GM23248 (cell line): ENCODE measurements around the gene ABCA1.

Experiments used
- EZH2 ChIP-seq: fragments of 200-600 bp; sonication (generic); IDR thresholded peaks from 2 replicates; pipeline ENCODE4 v1.6.1; 2018; ENCODE audit warnings: antibody characterized with exemption, mild to moderate bottlenecking; ENCODE audit not compliant: insufficient read depth, poor library complexity, severe bottlenecking
- EZH2phosphoT487 ChIP-seq: fragments of 200-600 bp; sonication (generic); IDR thresholded peaks from 2 replicates; pipeline ENCODE4 v1.6.1; 2018; ENCODE audit warnings: antibody characterized with exemption, moderate library complexity, mild to moderate bottlenecking, low read depth; ENCODE audit not compliant: insufficient read depth

- no peak for TF ChIP-seq EZH2
- TF ChIP-seq EZH2phosphoT487 = no peak
Observed at GRCh38 chr9:104849023-104849422, 78.9 kb downstream of the ABCA1 start.
